HG03045 (cell line): ENCODE data around the gene GPR153.

ENCODE experiments used
- ATAC-seq: cut with Tn5 transposase; IDR thresholded peaks from one replicate; pipeline ENCODE4 v1.9.1; 2021; ENCODE audit warnings: mild to moderate bottlenecking, moderate library complexity; ENCODE audit not compliant: unreplicated experiment

GPR153 gene

DNA sequence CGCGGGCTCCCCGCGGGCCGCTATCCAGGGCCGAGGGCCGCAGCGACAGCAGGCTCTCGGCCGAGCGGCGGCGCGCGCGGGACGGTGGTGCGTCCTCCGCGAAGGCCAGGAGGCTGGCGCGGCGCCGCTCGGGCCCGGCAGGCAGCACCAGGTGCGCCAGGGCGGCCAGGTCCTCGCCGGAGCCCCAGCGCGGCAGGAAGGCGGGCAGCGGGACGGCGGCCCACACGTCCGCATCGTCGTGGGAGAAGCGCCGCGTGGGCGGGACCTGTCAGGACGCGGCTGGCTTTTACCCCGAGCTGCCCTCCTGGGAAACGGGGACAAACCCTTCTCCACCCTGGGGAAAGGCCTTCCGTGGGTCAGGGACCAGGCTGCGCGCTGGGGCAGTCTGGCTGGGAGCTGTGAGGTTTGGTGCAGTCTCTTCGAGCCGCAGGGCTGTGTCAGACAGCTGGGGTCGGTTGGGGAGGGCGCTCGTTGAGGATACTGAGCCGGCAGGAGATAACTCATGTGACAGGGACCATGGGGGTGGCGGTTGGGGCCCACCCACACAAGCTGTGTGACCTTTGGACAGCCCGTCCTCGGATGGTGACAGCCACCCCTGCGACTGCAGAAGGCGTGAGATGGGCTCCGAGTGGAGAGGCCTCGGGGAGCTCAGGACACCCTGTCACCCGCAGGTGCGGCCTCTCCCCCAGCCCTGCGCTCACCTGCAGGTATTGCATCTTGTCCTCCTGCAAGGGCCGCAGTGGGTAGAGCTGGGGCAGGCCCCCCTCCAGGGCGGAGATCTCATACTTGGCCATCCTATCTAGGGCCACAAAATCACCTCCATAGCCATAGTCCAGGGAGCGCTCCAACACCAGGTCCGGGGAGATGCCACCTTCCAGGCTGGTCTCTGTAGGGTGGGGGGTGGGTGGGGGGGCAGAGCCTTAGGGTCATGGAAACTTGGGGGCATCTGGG is 10.9 kb downstream of the GPR153 start:
- no peak for ATAC-seq

DNA sequence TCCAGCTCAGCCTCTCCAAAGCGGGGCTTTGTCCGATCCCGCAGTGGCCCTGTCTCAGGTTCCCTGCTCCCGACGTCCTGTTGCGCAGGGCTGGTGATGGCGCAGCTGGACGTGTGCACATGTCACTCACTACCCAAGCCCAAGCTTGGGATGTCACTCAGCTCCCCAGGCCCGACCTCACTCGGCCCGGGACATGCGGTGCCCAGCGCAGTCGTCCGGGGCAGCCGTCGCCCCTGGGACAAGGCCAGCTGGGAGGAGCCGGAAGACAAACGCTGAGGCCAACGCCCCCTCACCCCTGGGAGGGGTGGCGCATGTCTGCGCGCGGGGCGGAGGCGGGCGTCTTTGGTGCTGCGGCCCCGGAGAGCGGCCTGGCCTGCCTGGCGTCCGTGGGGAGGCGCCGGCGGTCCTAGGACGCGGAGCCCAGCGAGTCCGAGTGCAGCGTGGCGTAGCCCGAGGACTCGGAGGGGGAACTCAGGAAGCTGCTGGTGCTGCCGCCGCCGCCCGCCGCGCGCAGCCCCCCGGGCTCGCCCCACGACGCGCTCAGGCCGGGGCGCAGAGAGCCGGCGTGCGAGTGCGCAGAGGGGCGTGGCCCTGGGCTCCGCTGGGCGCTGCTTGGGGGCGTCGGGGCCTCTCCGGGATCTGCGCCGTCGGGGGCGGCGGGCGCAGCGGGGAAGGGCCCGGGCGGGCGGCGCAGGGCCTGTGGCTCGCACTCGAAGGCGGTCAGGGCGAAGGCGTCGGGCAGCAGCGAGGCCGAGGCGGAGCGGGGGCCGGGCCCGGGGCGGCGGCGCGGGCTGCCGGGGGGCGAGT is 11.8 kb downstream of the GPR153 start:
- ATAC-seq = no peak

DNA sequence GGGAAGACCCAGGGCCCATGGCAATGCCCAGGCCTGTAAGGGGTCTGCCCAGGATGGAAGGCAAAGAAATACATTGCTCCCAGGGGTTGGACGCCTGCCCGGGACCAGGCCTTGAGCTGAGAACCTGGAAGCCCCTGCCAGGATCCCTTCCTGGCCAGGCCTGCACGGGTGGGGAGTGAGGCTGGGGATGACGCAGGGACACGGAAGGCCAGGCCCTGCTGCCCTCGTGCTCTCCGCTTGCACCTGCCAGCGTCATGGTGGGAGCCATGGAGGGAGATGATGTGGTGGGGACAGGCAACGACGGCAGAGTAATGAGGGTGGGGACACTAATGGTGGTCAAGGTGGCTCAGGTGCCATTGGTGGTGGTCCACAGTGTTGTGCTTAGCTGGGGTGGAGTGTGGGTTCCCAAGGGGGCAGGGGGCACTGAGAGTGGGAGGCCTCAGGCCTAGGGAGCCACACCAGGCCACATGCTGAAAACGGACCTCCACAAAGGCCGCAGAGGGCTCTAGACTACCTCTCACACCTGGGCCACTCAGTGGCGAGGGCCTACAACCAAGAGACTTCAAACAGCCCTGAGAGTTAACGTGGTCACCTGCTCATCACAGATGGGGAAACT is 12.6 kb downstream of the GPR153 start:
- no peak for ATAC-seq

DNA sequence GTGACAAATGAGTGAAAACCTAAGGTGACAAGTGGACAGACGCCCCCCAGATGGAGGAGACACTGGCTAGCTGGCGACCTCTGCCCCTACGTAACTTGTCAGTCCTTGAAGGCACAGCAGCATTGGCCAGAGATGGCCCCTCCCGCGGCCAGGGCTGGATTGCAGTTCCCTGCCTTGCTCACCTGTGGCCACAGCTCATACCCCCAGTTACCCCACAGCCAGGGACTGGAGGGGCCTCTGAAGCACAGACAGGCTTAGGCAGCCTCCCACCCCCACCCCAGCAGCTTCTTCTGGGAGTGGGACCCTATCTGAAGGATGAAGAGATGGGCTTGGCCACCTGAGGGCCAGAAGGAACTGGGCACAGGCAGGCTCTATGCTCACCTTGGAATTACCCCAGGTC is 13.2 kb downstream of the GPR153 start:
- ATAC-seq = no peak

DNA sequence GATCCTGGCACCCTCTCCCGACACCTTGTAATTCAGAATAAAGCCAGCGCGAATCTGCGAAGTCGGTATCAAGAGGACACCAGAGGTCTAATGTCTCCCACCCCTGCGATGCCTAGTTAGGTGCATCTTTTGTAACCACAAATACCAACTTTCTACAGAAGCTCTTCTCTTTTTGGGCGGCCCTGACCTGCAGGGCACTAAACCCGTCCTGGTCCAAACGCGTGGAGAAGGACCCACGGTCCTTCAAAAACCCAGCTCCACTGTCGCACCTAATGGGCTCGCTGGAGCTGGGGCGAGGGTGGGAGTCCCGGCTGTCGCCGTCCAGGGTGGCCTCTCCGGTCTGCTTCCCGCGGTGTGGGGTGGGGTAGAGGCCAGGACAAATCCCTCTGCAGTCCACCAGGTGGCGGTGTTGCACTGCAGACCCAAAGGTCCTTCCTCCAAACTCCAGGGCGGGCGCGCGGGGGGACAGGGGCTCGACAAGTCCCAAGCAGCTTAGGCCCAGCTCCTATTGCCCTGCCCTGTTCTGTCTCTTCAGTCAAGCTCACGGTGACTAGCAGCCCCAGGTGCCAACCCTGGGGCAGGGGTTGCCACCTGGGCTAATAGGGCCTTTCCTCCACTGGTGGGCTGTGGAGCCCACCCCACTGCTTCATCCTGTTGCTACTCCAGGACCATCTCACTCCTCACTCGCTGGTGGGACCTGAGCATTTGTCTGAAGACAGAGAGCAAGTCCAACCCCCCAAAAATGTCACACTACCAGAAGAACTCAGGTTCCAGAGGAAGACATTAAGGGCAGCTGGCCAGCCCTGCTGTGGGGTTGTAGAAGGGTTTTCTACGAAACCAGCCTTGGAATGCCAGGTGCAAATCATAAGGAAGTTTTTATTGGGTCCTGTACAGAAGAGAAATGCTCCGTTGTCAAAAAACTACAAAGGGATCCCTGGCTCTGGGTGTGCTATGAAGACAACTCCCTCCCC is 14.1 kb downstream of the GPR153 start:
- no peak for ATAC-seq

DNA sequence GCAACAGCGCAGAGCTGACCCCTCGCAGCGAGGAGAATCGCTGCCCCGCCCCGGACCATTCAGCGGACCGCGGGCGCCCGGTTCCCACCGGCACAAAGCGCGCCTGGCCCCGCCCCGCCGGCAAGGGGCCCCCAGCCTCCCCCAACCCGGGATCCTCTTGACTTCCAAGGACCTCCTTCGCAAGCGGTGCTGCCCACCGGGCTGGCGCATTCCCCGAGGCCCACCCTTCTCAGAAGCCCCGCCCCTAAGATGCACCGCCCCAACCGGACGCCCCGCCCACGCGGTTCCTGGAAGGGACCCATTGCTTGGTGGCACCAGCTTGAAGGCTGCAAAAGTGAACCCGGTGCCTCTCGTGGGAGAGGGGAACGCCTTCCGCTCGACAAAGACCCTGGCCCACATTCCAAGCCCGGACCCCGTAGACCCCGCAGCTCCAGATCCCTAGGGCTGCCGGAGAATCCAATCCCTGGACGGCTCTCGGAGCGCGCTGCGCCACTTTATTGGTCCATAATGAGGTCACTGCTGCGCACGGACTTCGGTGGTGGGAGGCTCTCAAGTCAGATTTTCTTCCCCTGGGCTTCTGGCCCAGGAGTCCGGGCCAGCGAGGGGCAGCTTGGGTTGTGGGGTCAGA is 14.9 kb downstream of the GPR153 start:
- peak; percentile 18 for ATAC-seq

DNA sequence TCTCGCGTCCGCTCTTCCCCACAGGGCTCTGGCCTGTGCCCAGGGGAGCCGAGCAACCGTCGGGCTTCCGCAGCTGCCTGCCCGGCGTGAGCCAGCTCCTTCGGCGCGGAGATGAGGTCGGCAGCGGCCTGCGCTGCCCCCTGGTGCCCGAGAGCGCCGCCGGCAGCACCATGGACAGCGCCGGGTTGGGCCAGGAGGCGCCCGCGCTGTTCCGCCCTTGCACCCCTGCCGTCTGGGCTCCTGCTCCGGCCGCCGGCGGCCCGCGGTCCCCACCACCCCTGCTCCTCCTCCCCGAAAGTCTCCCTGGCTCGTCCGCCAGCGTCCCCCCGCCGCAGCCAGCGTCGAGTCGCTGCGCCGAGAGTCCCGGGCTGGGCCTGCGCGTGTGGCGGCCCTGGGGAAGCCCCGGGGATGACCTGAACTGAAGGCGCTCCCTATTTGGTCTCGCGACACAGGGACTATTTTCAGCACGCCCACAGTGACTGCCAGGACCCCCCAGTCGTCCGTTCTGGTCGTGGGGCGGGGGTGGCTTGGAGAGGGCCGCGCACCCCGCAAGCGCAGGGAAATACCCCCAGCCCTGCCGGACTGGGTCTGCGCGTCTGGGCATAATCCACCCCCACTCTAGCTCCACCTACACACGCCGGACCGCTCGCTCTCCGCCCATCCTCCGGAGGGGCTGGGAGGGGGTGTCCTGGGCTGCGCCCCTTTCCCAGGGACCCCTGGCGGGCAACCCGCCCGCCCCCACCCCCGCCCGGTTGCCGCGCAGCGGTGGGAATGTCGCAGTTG is 15.6 kb downstream of the GPR153 start:
- ATAC-seq = peak; percentile 39

DNA sequence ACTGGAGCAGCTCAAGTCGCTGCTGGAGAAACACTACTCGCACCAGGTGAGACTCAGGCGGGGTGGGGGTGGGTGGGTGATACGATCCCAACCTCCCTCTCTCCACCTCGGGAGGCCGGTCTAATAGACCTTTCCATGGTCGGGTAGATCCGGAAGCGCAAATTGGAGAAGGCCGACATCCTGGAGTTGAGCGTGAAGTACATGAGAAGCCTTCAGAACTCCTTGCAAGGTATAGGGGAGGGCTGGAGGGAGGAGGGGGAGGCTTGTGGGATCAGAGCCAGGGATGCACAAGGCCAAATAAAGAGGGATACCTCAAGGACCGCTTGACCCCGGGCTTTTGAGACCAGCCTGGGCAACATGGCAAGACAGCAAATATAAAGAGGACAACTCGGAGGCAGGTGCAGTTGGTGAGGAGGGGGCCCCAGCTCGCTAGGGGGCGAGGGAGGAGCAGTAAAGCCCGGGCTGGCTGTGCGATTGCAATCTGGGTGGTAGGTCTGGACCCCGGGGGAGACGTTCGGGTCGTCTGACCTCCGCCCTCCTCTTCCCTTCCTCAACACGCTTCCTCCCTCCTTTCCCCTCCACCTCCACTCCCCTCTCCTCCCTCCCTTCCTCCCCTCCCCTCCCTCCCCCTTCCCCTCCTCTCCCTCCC is 16.4 kb downstream of the GPR153 start:
- no peak for ATAC-seq

DNA sequence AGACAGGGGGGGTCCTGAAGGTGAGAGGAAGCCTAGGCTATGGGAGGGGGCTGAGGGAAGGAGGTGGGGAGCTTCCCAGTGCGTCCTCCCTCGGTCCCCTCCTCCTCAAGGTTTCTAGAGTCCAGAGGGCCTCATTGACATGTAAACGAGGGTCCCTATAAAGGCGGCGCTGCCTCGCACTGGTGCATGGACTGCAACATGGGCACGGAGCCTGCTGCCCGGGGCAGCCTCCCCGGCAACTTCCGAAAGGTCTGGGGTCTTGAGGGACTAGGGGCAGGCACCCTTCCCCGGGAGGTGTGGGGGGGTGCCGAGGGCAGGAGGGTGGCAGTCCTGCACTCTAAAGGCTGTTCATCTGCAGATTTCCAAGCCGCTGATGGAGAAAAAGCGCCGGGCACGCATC is 16.9 kb downstream of the GPR153 start, which contains the start of gene HES3:
TSS of gene HES3 (plus strand) at position 187 of the 400 bp plus-strand sequence. CDS start at position 374, 187 bp downstream.
- ATAC-seq = no peak

DNA sequence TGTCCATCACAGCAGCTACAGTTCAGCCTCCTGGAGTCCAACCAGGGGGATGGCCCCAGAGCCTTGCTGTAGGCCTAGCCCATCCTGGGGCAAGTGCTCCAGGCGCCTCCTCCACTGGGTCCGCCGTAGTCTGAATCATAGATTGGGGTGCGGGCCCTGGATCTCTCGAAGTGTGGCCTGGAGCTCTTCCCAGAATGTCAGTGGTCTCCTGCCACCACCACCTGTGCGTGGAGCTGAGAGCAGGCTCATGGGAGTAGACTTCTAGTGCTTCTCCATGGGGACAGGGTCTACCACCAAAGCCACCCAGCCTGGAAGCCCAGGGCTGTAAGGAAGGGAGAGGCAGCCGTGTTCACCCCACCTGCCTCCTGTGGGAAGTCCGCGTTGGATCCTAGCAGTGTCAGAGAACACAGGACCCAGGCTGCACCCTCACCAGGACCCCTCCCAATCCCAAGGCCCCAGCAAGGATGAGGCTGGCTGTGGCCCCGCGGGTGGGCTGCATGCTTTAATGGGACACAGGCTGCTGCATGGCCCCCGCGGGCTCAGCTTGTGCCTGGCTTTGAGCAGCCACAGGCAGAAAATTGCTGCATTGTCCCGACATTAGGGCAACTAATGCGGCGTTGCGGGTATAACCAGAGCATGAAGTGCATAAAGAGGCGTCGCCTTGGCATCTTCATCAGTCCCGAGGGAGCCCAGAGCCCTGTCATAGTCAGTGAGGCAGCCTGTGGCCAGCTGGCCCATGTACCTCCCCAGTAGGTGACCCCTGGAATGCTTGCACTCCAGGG is 17.7 kb downstream of the GPR153 start:
- ATAC-seq = no peak

DNA sequence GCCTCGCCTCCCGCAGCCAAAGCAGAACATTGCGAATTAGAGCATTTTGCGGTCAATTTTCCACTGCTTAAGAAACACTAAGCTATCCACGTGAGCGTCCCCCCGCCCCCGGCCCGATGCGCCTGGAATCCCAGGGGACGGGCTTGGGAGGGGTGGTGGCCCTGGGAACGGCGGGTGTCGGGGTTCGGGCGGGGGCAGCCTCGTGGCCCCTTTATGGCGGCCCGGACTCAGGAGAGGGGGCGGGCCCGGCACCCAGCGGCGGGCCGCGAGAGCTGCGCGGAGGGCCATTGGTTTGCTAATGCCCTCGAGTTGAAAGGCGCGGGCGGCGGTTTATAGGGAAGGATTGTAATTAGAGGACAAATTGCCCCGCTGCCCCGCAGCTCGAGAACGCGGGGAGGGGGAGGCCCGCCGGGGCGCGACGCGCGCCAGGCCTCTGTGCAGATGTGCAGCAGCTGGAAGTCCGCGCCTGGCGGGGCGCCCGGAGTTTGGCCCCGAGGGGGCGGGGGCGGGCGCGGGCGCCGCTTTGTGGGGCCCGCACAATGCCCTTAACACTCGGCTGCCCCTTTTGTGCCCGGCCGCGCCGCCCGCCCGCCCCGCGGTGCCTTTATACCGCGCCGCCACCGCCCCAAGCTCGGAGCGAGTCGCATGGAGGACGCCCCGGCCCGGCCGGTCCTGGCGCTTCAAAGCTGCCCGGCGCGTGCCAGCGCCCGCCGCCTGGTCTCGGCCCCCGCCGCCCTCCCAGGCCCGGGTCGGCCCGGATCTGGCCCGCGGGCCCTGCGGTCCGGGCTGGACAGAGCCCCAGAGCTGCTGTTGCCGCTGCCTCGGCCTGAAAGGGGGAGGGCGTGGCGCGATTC is 18.8 kb downstream of the GPR153 start:
- no peak for ATAC-seq

DNA sequence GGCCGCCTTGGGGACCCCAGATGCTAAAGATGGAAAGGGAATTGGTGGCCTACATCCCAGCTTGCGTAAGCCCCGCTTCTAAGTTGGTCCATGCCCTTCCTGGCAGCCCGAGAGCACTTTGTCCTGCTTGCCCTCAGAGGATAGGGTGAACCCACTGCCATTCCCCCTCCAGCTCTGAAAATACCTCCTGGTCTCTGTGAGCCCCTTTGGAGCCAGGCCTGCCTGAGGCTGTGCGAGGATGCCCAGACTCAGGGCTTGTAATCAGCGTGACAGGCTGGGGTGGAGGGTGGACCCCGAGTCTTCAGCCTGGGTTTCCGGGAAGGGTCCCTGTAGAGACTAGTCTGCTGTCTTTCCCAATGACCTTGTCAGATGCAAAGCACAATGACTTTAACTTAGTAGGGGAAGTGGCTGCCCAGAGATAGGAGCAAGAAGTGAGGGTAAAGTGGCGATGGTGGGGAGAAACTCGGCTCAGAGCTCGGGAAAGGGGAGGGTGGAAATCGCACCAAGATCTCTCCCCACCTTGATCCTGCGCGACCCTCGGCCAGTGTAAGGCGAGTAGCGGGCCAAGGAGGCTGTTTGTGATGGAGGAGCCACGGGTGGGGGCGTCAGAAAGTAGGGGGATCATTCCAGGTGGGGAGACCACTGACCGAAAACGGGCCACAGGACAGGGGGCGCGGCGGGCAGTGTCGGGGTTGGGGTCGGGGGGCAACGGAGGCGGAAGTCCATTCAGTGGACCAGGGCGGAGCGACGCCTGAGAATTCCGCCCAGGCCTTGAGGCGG is 19.6 kb downstream of the GPR153 start:
- ATAC-seq = no peak

DNA sequence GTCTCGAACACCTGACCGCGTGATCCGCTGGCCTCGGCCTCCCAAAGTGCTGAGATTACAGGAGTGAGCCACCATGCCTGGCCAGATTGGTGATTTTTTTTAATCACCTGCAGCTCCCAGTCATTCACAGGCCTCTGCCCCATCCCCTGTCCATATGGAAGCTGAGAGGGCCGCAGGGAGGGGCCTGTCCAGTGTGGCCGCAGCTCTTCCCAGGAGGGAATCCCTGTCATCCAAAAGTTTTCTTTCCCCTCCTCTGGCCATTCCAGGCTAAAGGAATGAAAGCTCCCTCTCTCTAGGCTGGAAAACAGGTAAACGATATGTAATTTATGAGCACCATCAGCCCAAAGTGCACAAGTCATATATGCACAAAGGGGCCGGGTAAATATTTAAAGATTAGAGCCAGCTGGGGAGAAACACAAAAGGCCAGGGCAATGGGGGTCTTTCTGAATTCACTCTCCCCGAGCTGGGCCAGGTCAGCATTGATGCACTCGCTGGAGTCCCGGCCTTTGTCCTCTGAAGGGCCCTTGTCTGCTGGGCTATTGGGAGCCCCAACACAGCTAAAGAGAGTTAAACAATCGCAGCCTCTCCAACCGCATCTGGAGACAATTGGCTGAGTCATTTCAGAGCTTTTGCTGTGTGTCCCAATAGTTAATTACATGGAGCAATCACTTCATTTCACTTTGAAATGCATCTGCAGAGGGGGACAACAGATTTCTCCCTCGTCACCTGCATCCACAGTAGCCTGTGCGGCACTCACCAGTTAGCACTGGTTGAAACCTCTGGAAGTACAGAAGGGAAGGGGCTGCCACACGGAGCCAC is 20.7 kb downstream of the GPR153 start:
- ATAC-seq = no peak

DNA sequence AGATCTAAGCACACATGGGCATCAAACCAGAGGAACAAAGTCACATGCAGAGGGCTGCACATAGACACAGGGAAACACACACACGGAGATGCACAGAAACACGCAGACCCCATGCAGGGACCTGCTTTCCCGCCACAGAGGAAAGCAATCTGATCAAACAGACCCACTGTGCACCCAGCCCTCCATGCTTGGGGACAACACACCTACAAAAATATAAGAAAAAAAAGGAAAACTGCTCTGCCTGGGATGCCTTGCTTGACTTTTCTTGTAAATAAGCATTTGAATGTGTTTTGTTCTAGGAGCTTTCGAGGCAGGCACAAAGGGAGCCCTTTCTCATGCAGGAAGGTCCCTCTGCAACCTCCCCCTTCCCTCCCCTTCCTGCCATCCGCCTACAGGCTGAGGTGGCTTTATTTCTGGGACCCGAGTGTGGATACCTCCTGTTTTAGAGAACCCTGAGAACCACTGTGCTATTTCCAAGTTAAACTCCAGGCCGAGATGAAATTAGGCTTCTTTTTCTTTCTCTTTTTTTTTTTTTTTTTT is 21.6 kb downstream of the GPR153 start:
- no peak for ATAC-seq

DNA sequence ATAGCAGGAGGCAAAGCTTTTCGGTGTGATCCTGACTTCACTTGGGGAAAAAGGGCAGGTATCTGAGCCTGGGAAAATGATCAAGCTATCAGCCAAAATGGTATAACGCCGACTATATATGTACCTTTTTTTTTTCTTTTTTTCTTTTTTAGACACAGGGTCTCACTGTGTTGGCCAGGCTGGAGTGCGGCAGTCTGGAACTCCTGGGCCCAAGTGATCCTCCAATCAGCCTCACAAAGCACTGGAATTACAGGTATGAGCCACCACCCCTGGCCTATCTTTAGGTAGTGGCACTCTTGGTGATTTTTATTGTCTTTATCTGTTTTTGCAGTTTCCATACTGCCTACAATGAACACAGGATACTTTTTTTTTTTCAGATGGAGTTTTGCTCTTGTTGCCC is 23.8 kb downstream of the GPR153 start:
- ATAC-seq = no peak
